Prostate gland (tissue), 2 donors: ENCODE measurements around the gene PTRH2. TPM values are rescaled to one million over a fixed set of nuclear protein-coding genes. Genes with fewer than 3 reads are reported as not detected.

ENCODE experiments used
- DNase-seq: peaks from one replicate; pipeline ENCODE4 v3.0.0-alpha.2; 2019; ENCODE audit warnings: low spot score
- H3K27ac ChIP-seq, 2 donors: fragments of 200-600 bp; sonication (generic); 2 replicates each; pipeline ENCODE4 v1.5.1; 2017 to 2019
- H3K27me3 ChIP-seq: fragments of 200-600 bp; sonication (generic); replicated peaks from 2 replicates; pipeline ENCODE4 v1.5.1; 2019; ENCODE audit not compliant: insufficient read depth
- H3K36me3 ChIP-seq, 2 donors: fragments of 200-600 bp; sonication (generic); 1 replicate in 1 of 2; 2 replicates in 1 of 2; pipeline versions ENCODE4 v1.5.1 to v1.8.1; 2017 to 2019
- H3K4me1 ChIP-seq: fragments of 200-600 bp; sonication (generic); replicated peaks from 2 replicates; pipeline ENCODE4 v1.5.1; 2019
- H3K4me3 ChIP-seq, 2 donors: fragments of 200-600 bp; sonication (generic); 2 replicates each; pipeline ENCODE4 v1.5.1; 2017 to 2019
- H3K9me3 ChIP-seq: fragments of 200-600 bp; sonication (generic); 2 replicates; pipeline ENCODE4 v1.5.1; 2017
- POLR2A ChIP-seq: fragments of 450-650 bp; IDR thresholded peaks from one replicate; pipeline ENCODE4 v1.6.1; 2016; ENCODE audit warnings: antibody characterized with exemption, mild to moderate bottlenecking
- POLR2AphosphoS5 ChIP-seq: sonication (generic); formaldehyde crosslinking; IDR thresholded peaks from one replicate; pipeline ENCODE4 v1.6.1; 2017; ENCODE audit warnings: antibody characterized with exemption
- WGBS: methylation state at CpG from one replicate; pipeline ENCODE4 v1.1.5; 2018; 5-methylcytosine and 5-hydroxymethylcytosine counted together
- intact Hi-C: fragments of 100-400 bp; cut with DNase I; formaldehyde crosslinking; loops from one replicate; pipeline ENCODE4 v1.14.2; 2022
- total RNA-seq, 2 donors: library from RNA; depleted of rRNA; stranded (reverse); fragments of >200 nt; gene quantifications; one replicate each; pipeline ENCODE4 v1.1.0, GENCODE V29; 2016
- TF ChIP-seq, protein P1 (sequence below), 4 experiments: fragments of 200-600 bp in 2 of 4; fragments of 450-650 bp in 2 of 4; sonication (generic) in 2 of 4; IDR thresholded peaks; 1 replicate in 3 of 4; 2 replicates in 1 of 4; pipeline ENCODE4 v1.5.1; 2016 to 2019; ENCODE audit warnings: antibody characterized with exemption in 4 of 4, mild to moderate bottlenecking in 2 of 4, moderate library complexity in 2 of 4

The PTRH2 gene
- total RNA-seq, 2 donors from 2014 or later, result 29.1 to 38.3 TPM

GRCh38 chr17:59730268-59730834 lies 23.1 kb upstream of the PTRH2 start:
- no peak for TF ChIP-seq POLR2AphosphoS5
- no peak for TF ChIP-seq POLR2A
- TF ChIP-seq, protein P1, sequence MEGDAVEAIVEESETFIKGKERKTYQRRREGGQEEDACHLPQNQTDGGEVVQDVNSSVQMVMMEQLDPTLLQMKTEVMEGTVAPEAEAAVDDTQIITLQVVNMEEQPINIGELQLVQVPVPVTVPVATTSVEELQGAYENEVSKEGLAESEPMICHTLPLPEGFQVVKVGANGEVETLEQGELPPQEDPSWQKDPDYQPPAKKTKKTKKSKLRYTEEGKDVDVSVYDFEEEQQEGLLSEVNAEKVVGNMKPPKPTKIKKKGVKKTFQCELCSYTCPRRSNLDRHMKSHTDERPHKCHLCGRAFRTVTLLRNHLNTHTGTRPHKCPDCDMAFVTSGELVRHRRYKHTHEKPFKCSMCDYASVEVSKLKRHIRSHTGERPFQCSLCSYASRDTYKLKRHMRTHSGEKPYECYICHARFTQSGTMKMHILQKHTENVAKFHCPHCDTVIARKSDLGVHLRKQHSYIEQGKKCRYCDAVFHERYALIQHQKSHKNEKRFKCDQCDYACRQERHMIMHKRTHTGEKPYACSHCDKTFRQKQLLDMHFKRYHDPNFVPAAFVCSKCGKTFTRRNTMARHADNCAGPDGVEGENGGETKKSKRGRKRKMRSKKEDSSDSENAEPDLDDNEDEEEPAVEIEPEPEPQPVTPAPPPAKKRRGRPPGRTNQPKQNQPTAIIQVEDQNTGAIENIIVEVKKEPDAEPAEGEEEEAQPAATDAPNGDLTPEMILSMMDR (IDR thresholded peaks at IDR 0.05), result no peak
- Histone ChIP-seq H3K4me3 (no peak overlapping the region), H3K9me3 (no peaks in the 10 kb centered on the region), H3K36me3 (no peaks in the 10 kb centered on the region), H3K27me3 (no peaks in the 10 kb centered on the region), H3K27ac (no peak overlapping the region), H3K4me1 (no peaks in the 10 kb centered on the region)
- 75% methylated on average over 1 of the region's 1 CpG for WGBS
- no peak for DNase-seq
- intact Hi-C loops, result no loop called here

GRCh38 chr17:59727817-59728533 lies 20.7 kb upstream of the PTRH2 start:
- 90% methylated on average over 1 of the region's 1 CpG for WGBS
- intact Hi-C loops, result no loop called here

DNA sequence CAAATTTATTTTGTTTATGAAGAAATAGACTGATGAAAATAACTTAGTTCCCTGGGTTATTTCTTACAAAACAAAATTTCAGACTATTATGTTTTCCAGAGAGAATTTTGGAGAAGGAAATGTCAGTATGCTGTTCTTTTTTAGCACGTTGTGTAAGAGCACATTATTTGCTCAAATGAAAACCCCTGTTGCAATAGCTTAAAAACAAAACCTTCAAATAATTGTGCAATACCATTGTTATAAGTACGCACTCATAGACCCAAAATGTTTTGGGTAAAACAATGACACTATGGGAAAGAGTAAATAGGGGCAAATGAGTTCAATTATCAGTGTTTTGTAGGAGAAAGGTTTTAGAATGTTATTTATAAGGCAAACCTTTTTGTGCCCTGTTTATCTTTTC lies 18.5 kb upstream of the PTRH2 start:
- H3K27me3 ChIP-seq, result no peaks in the 10 kb centered on the region
- no peaks in the 10 kb centered on the region for H3K9me3 ChIP-seq
- no peak for DNase-seq
- H3K36me3 ChIP-seq, result no peaks in the 10 kb centered on the region
- intact Hi-C loops, result no loop called here
- 23% methylated on average over 2 of the region's 2 CpGs for WGBS
- peak; percentile 16 for TF ChIP-seq POLR2AphosphoS5
- TF ChIP-seq, protein P1 (IDR thresholded peaks at IDR 0.05), result no peak
- no peak for TF ChIP-seq POLR2A
- no peaks in the 10 kb centered on the region for H3K4me1 ChIP-seq
- H3K4me3 ChIP-seq, result no peak overlapping the region
- peak overlapping the region; percentile 3 to 23 for H3K27ac ChIP-seq

More at GRCh38 chr17:59727817-59728533, 20.7 kb upstream of the PTRH2 start:
- H3K9me3 ChIP-seq, result no peaks in the 10 kb centered on the region
- no peak overlapping the region for H3K4me3 ChIP-seq
- no peaks in the 10 kb centered on the region for H3K27me3 ChIP-seq
- H3K36me3 ChIP-seq, result no peaks in the 10 kb centered on the region
- peak overlapping the region in 1 of 2 donors; percentile 45 for H3K27ac ChIP-seq
- TF ChIP-seq POLR2AphosphoS5 (peak; percentile 17), POLR2A (no peak)
- TF ChIP-seq, protein P1 (IDR thresholded peaks at IDR 0.05), result no peak
- no peak for DNase-seq
- H3K4me1 ChIP-seq, result no peaks in the 10 kb centered on the region

DNA sequence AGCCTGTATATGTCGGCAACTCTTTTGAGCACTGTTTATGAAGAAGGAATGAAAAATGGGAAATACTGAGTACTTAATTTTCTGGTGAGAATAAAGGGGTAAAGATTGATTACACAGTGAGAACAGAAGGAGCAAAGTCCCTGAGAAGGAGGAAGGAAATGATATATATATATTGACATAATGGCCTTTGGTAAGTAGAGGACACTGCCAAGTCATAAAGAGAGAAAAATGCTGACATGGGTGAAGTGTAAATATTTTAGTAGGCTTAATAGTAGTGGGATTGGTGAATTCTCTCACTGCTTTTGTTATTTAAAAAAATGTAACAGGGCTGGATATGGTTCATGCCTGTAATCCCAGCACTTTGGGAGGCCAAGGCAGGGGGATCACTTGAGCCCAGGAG lies 16.4 kb upstream of the PTRH2 start:
- H3K27ac ChIP-seq, result peak overlapping the region; percentile 36 to 41
- 52% methylated on average over 1 of the region's 1 CpG for WGBS
- intact Hi-C loops, result no loop called here
- no peaks in the 10 kb centered on the region for H3K9me3 ChIP-seq
- no peaks in the 10 kb centered on the region for H3K36me3 ChIP-seq
- no peak for DNase-seq
- no peaks in the 10 kb centered on the region for H3K27me3 ChIP-seq
- no peak overlapping the region for H3K4me3 ChIP-seq
- no peaks in the 10 kb centered on the region for H3K4me1 ChIP-seq
- TF ChIP-seq POLR2A, result no peak
- TF ChIP-seq, protein P1 (IDR thresholded peaks at IDR 0.05), result no peak
- TF ChIP-seq POLR2AphosphoS5, result peak; percentile 69

DNA sequence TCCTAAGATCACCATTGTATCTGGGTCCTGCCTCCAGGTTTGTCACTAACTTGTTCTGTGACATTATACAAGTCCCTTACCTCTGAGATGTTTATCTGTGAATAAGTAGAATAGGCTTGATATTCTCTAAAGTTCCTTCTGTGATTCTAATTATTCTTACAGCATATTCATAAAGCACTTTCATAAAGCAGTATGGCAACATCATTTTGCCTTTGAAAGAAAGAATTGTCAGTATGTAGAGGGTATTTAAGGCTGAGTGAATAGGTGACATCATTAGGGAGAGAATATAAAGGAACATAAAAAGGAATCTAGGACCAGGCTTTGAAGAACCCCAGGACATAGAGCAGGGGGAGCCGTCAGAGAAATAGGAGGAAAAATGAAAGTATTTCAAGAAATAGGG lies 15.8 kb upstream of the PTRH2 start:
- no peaks in the 10 kb centered on the region for H3K9me3 ChIP-seq
- H3K4me1 ChIP-seq, result no peaks in the 10 kb centered on the region
- no peak for TF ChIP-seq POLR2A
- TF ChIP-seq POLR2AphosphoS5, result no peak
- TF ChIP-seq, protein P1 (IDR thresholded peaks at IDR 0.05), result no peak
- no peaks in the 10 kb centered on the region for H3K36me3 ChIP-seq
- 49% methylated on average over 1 of the region's 1 CpG for WGBS
- H3K27ac ChIP-seq, result peak overlapping the region; percentile 13 to 41
- DNase-seq, result no peak
- H3K4me3 ChIP-seq, result no peak overlapping the region
- H3K27me3 ChIP-seq, result no peaks in the 10 kb centered on the region
- intact Hi-C loops, result no loop called here
